Ectodermal cell (in vitro differentiated cells): ENCODE data around the gene FBXO31.

Source experiments
- H3K27ac ChIP-seq: 2 replicates; pipeline ENCODE4 v1.7.0; 2013; ENCODE audit warnings: mild to moderate bottlenecking, low read depth, low read length; ENCODE audit not compliant: insufficient read depth, poor library complexity, severe bottlenecking
- H3K27me3 ChIP-seq: 2 replicates; pipeline ENCODE4 v1.7.0; 2013; ENCODE audit warnings: mild to moderate bottlenecking, low read length; ENCODE audit not compliant: insufficient read depth, control insufficient read depth, poor library complexity, severe bottlenecking
- H3K36me3 ChIP-seq: one replicate; pipeline ENCODE4 v1.7.0; 2013; ENCODE audit warnings: low read length; ENCODE audit not compliant: control insufficient read depth, insufficient read depth
- H3K4me1 ChIP-seq: one replicate; pipeline ENCODE4 v1.7.0; 2013; ENCODE audit warnings: low read length; ENCODE audit not compliant: control insufficient read depth, insufficient read depth
- H3K4me3 ChIP-seq: 2 replicates; pipeline ENCODE4 v1.7.0; 2013; ENCODE audit warnings: low read depth, low read length, control low read depth; ENCODE audit not compliant: insufficient read depth
- H3K9me3 ChIP-seq: 2 replicates; pipeline ENCODE4 v1.7.0; 2013; ENCODE audit warnings: mild to moderate bottlenecking, low read length, moderate library complexity; ENCODE audit not compliant: control insufficient read depth
- WGBS, 2 experiments: methylation state at CpG; one replicate each; pipeline ENCODE4 v1.1.7; 2013; ENCODE audit warnings: missing lambda C conversion rate in 2 of 2; 5-methylcytosine and 5-hydroxymethylcytosine counted together

The FBXO31 gene

DNA sequence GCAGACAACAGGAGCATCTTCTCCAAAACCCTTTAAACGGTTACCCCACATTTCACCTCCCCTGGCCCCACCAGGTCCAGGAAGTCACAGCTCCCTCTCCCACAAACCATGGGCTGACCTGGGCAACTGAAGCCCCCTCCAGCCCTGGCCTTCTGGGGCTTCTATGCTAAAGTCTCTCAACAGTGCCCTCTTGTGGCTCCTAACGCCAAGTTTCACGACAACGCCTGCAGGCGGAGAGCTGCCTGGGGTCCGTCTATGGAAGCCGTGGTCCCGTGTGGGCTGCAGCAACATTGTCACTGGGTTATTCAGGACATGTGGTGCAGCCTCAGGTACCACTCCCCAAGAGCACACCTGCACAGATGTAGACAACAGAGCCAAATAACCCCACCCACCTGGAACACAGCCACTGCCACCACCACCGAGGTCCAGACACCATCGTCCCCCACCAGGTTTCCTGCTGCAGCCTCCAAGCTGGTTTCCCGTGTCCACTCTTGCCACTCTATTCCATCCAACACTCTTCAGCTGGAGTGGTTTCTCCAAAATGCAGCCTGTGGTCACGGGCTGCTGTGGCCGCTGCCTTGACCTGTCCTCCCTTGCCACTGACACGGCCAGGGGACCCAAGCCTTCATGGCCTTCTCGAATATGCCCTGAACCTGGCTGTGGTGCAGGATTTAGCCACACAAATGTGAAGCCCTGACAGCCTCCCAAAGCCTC, 85.5 kb downstream of the FBXO31 start:
- WGBS, 2 experiments: 66 to 67% methylated on average over 15 of the region's 15 CpGs
- Histone ChIP-seq H3K9me3 (no peaks in the 10 kb centered on the region), H3K27ac (no peak overlapping the region), H3K4me1 (no peaks in the 10 kb centered on the region), H3K27me3 (no peaks in the 10 kb centered on the region), H3K4me3 (no peak overlapping the region), H3K36me3 (no peaks in the 10 kb centered on the region)

DNA sequence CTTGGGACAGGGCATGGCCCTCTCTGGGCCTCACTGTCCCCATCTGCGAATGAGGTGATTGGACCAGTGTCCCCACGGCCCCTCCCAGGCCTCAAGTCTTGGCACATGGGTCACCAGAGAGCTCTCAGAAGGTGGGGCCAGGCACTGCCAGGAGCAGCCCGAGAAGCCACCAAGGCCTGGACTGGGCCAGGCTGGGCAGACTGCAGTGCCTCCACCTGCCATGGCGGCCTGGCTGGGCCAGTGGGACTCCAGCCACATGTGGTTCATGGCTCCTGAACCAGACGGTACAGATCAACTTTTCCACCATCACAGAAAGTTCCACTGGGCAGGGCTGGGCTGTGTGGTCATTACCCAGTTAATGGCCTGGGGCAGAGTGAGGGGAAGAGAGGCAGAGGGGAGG, 86.2 kb downstream of the FBXO31 start:
- Histone ChIP-seq H3K4me3 (no peak overlapping the region), H3K4me1 (no peaks in the 10 kb centered on the region), H3K27ac (no peak overlapping the region), H3K36me3 (no peaks in the 10 kb centered on the region), H3K27me3 (no peaks in the 10 kb centered on the region), H3K9me3 (no peaks in the 10 kb centered on the region)
- WGBS, 2 experiments: 88 to 95% methylated on average over 5 of the region's 5 CpGs

DNA sequence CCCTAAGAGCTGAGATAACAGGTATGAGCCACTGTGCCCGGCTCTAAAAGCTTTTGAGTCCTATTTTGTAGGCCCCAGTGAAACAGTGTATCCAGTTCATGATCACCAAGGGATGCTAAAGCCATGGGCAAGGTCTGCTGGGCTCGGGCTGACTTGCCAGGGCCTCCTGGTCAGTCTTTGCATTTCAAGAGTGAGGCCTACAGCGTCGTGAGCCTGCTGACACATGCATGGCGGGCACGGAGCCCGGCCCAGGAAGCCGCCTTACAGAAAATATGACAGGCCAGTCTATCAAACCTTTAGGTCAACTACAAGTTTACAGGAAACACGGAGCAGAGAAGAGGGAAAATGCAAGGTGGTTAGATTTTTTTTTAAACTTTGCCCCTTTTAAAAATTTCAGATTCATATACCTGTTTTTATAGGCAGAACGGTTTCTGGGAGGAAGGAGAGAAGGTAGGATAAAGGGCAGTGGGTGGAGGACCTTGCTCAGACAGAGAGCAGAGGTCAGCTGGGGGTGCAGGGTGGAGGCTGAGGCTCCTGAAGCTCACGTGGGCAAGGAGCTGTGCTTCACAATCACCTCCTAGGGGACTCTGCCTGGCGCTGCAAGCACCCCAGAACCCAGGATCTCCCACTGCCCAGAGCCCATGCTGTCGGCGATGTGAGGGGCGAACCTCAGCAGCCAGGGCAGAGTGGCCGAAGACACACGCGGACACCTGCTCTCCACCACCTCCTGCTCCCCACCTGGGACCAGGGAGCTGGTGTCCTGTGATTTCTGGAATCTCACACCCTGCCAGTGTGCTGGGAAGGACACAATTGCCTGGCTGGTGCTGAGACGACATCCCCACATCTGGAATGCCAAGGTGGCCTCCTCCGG, 87.7 kb downstream of the FBXO31 start:
- H3K27me3 ChIP-seq: no peaks in the 10 kb centered on the region
- H3K4me3 ChIP-seq: no peak overlapping the region
- H3K36me3 ChIP-seq: no peaks in the 10 kb centered on the region
- WGBS, 2 experiments: 87 to 89% methylated on average over 20 of the region's 20 CpGs
- H3K27ac ChIP-seq: no peak overlapping the region
- H3K9me3 ChIP-seq: no peaks in the 10 kb centered on the region
- no peaks in the 10 kb centered on the region for H3K4me1 ChIP-seq

DNA sequence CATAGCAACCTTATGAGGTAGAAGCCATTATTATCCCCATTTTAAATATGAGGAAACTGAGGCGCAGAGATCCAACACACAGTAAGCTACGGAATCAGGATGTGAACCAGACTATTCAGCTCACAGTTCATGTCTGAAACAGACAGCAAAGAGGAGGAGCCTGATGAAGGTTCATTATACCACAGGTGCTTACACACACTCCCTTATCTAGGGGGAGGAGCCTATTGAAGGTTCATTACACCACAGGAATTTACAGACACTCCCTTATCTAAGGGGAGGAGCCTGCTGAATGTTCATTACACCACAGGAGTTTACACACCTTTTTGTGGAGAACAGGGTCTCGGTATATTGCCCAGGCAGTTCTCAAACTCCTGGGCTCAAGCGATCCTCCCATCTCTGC, 88.3 kb downstream of the FBXO31 start:
- H3K4me1 ChIP-seq: no peaks in the 10 kb centered on the region
- H3K27ac ChIP-seq: no peak overlapping the region
- no peak overlapping the region for H3K4me3 ChIP-seq
- WGBS, 2 experiments: 89 to 91% methylated on average over 4 of the region's 4 CpGs
- H3K9me3 ChIP-seq: no peaks in the 10 kb centered on the region
- no peaks in the 10 kb centered on the region for H3K36me3 ChIP-seq
- no peaks in the 10 kb centered on the region for H3K27me3 ChIP-seq

DNA sequence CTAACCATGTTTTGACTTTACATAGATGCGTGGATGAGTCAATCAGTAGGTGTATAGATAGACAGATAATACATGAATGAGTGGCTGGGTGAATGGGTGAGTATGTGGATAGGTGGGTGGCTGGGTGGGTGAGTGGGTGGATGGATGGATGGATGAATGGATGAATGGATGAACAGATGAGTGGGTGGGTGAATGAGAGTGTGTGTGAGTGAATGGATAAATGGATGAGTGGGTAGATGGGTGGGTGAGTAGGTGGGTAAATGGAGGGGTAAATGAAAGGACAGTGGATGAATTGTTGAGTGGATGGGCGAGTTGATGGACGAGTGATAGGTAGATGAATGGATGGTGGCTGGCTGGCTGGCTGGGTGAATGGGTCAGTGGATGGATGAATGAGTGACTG, 89.6 kb downstream of the FBXO31 start:
- H3K36me3 ChIP-seq: no peaks in the 10 kb centered on the region
- no peak overlapping the region for H3K4me3 ChIP-seq
- no peaks in the 10 kb centered on the region for H3K9me3 ChIP-seq
- 91 to 94% methylated on average over 3 of the region's 3 CpGs for WGBS, 2 experiments
- H3K27ac ChIP-seq: no peak overlapping the region
- H3K4me1 ChIP-seq: no peaks in the 10 kb centered on the region
- H3K27me3 ChIP-seq: no peaks in the 10 kb centered on the region

DNA sequence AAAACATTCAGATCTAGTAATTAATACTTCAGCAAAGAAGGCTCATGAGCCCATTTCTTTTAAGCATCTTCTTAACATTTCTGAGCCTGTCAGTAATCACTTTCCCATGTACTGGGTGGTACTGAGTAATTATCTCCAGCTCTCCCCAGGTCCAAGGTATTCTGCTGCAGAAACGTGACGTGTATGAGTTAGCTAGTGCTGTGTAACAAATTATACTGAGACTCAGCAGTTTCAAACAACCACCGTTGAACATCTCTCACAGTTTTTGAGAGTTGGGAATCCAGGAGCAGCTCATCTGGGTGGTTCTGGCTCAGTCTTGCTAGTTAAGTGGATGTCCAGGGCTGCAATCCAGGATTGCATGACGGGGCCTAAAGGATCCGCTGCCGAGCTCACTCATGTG, 91.6 kb downstream of the FBXO31 start:
- H3K27me3 ChIP-seq: no peaks in the 10 kb centered on the region
- H3K9me3 ChIP-seq: no peaks in the 10 kb centered on the region
- no peak overlapping the region for H3K4me3 ChIP-seq
- no peak overlapping the region for H3K27ac ChIP-seq
- no peaks in the 10 kb centered on the region for H3K4me1 ChIP-seq
- no peaks in the 10 kb centered on the region for H3K36me3 ChIP-seq
- 97 to 99% methylated on average over 6 of the region's 6 CpGs for WGBS, 2 experiments

DNA sequence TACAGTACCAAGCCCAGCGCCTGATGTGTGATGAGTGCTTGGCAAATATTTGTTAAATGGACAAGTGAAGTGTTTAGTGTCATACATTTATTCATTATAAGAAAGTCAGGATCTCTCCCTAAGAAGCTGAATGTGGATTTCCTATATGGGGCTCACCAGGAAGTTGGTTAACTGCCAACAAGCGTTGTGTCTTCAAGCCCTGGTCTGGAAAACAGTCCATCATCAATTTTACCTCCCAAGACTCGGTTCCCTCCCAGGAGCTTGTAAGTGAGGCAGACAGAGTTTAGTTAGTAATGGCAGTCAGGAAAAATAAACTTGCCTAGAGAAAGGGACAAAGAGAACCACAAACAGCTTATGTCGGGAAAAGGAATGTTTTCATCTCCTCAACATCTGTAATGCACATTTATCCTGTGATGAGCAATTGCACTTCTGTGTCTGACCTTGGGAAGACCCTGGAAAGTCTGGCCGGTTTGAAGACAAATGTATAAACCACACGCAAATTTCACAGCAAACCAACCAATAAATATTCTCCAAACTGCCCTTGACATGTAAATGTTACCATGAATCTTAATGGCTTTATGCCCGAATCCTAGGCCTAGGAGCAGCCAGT, 94.7 kb downstream of the FBXO31 start:
- Histone ChIP-seq H3K4me1 (no peaks in the 10 kb centered on the region), H3K27me3 (no peaks in the 10 kb centered on the region), H3K9me3 (no peaks in the 10 kb centered on the region), H3K4me3 (no peak overlapping the region), H3K36me3 (no peaks in the 10 kb centered on the region), H3K27ac (no peak overlapping the region)
- WGBS, 2 experiments: 92 to 93% methylated on average over 7 of the region's 7 CpGs

DNA sequence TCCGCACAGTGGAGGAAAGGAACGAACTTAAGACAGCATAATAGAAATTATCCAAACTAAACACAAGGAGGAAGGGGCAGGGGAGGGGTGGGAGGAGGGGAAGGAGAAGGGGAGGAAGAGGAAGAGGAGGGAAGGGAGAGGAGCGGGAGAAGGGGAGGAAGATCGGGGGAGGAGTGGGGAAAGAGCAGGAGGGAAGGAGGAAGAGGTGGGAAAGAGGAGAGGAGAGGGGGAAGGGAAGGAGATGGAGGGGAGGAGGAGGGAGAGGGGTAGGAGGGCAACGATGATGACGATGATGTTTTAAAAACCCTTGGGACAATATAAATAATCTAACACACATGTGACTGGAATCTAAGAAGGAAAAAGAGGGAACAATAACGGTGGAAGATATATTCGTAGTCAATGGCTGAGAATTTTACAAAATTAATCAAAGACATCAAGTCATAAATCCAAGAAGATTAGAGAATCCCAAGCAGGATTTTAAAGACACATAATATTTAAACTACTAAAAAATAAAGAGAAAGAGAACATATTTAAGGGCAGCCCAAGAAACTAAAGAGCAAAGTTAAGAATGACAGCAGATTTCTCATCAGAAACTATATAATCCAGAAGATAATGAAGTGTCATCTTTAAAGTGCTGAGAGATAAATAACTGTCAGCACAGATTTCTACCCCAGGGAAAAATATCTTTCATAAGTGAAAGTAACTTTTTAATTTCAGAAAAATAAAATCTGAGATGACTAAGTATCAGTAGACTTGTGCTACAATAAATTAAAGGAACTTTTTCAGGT, 96.5 kb downstream of the FBXO31 start:
- Histone ChIP-seq H3K4me1 (no peaks in the 10 kb centered on the region), H3K4me3 (no peak overlapping the region), H3K27ac (no peak overlapping the region), H3K9me3 (no peaks in the 10 kb centered on the region), H3K27me3 (no peaks in the 10 kb centered on the region), H3K36me3 (no peaks in the 10 kb centered on the region)
- WGBS, 2 experiments: 82 to 92% methylated on average over 2 to 6 of the region's 8 CpGs

DNA sequence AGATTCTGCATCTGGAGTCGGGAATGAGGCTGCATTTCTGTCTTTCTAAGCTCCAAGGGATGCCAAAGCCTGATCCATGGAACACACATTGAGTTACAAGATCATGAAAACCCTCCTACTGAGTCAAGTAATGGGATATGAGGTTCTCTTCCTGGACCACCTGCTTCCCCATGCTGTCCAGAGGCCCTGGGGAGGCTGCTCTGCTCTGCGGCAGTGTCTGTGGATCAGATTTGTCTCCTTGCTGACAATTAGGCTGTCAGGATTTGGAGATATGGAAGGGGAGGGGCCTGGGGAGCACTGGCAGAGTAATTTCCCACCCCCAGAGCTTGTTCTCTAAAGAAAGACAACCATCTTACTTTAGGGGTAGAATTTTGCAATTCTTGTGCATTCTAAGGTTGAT, 99.4 kb downstream of the FBXO31 start:
- 73 to 75% methylated on average over 2 of the region's 2 CpGs for WGBS, 2 experiments
- H3K4me3 ChIP-seq: no peak overlapping the region
- H3K36me3 ChIP-seq: no peaks in the 10 kb centered on the region
- H3K27ac ChIP-seq: no peak overlapping the region
- H3K9me3 ChIP-seq: no peaks in the 10 kb centered on the region
- H3K27me3 ChIP-seq: no peaks in the 10 kb centered on the region
- H3K4me1 ChIP-seq: no peaks in the 10 kb centered on the region
